UCSD-AML1 (cell line): ENCODE data around the gene DNM2.
"Not testable (repeated sequence)": the region's sequence is repeated elsewhere in the genome, so short reads cannot be mapped to it uniquely, and the experiment has no call there.

Experiments
- DNase-seq: peaks from one replicate; lab custom pipeline; 2025; ENCODE audit not compliant: unreplicated experiment; lab: John Stamatoyannopoulos, UW

Gene DNM2

GRCh38 chr19:10831987-10832938, 114.4 kb downstream of the DNM2 start:
- DNase-seq: no peak

- no peak for DNase-seq
These were observed 115.0 kb downstream of the DNM2 start for GRCh38 chr19:10832939-10833296.

- DNase-seq: no peak
These were observed 117.3 kb downstream of the DNM2 start for GRCh38 chr19:10835089-10835753.

GRCh38 chr19:10835754-10836478, 118.0 kb downstream of the DNM2 start, which contains the start of gene TMED1:
TSS of gene TMED1 (minus strand) at chr19:10836212. CDS start at chr19:10836191, 21 bp downstream.
- DNase-seq: peak; percentile 99

- peak; percentile 94 for DNase-seq
These were observed 118.8 kb downstream of the DNM2 start for GRCh38 chr19:10836479-10837330.

- not testable (repeated sequence) for DNase-seq
These were observed 119.8 kb downstream of the DNM2 start for GRCh38 chr19:10837649-10838048.

GRCh38 chr19:10838377-10838776, 120.5 kb downstream of the DNM2 start:
- no peak for DNase-seq

- no peak for DNase-seq
These were observed 121.5 kb downstream of the DNM2 start for GRCh38 chr19:10839114-10840050.

- no peak for DNase-seq
These were observed 124.9 kb downstream of the DNM2 start for GRCh38 chr19:10842788-10843187.

- DNase-seq: no peak
These were observed 128.8 kb downstream of the DNM2 start for GRCh38 chr19:10846500-10847202.

GRCh38 chr19:10848230-10848856, 130.5 kb downstream of the DNM2 start, which contains the start of gene C19orf38:
TSS of gene C19orf38 (plus strand) at chr19:10848415. CDS start at chr19:10848509, 94 bp downstream.
- peak; percentile 54 for DNase-seq

GRCh38 chr19:10850631-10851030, 132.8 kb downstream of the DNM2 start:
- no peak for DNase-seq

- DNase-seq: no peak
These were observed 134.4 kb downstream of the DNM2 start for GRCh38 chr19:10852098-10852800.

GRCh38 chr19:10852941-10853340, 135.1 kb downstream of the DNM2 start:
- no peak for DNase-seq

GRCh38 chr19:10854350-10855089, 136.6 kb downstream of the DNM2 start:
- DNase-seq: no peak

- DNase-seq: peak; percentile 32
These were observed 138.1 kb downstream of the DNM2 start for GRCh38 chr19:10855879-10856522.
